Measurements from ENCODE around the gene MCM3AP. TPM values are rescaled to one million over a fixed set of nuclear protein-coding genes. Genes with fewer than 3 reads are reported as not detected.

The MCM3AP gene
- total and polyA plus RNA-seq, 7 donors, result 16.9 to 92.8 (median 48.9) TPM

GRCh38 chr21:46219591-46220239, 65.7 kb downstream of the MCM3AP start:
- Histone ChIP-seq H3K27ac (no peak overlapping the region), H3K27me3 (no peaks in the 10 kb centered on the region), H3K4me3 (no peak overlapping the region), H3K9me3 (no peaks in the 10 kb centered on the region), H3K4me1 (peaks cover 0 to 2% (median 0%) of the 10 kb centered on the region in 4 donors), H3K36me3 (peaks cover 0 to 74% (median 36%) of the 10 kb centered on the region in 4 donors)
- TF ChIP-seq POLR2A (IDR thresholded peaks at IDR 0.05) (no peak), POLR2AphosphoS5 (IDR thresholded peaks at IDR 0.05) (no peak), CTCF (IDR thresholded peaks at IDR 0.05) (no peak)
- DNase-seq, result peak; percentile 49
- intact Hi-C loops (cut with DNase I), result no loop called here
- 83 to 88% methylated on average over 13 of the region's 13 CpGs for WGBS, 2 donors

- peaks cover 0 to 81% (median 36%) of the 10 kb centered on the region in 4 donors for H3K36me3 ChIP-seq
- intact Hi-C loops (cut with DNase I), result no loop called here
- no peaks in the 10 kb centered on the region for H3K27me3 ChIP-seq
Measured at GRCh38 chr21:46218906-46219590, 66.4 kb downstream of the MCM3AP start.

GRCh38 chr21:46217511-46218196, 67.8 kb downstream of the MCM3AP start:
- 90 to 93% methylated on average over 22 of the region's 22 CpGs for WGBS, 2 donors
- DNase-seq, result peak; percentile 63
- Histone ChIP-seq H3K27me3 (no peaks in the 10 kb centered on the region), H3K36me3 (peaks cover 5 to 89% (median 37%) of the 10 kb centered on the region in 4 donors), H3K4me3 (no peak overlapping the region), H3K27ac (no peak overlapping the region), H3K4me1 (no peaks in the 10 kb centered on the region), H3K9me3 (no peaks in the 10 kb centered on the region)
- intact Hi-C loops (cut with DNase I), result no loop called here
- TF ChIP-seq POLR2AphosphoS5 (IDR thresholded peaks at IDR 0.05) (no peak), CTCF (IDR thresholded peaks at IDR 0.05) (no peak), EP300 (IDR thresholded peaks at IDR 0.05) (no peak), POLR2A (IDR thresholded peaks at IDR 0.05) (no peak)

More at GRCh38 chr21:46218906-46219590, 66.4 kb downstream of the MCM3AP start:
- peak; percentile 53 for DNase-seq
- Histone ChIP-seq H3K9me3 (no peaks in the 10 kb centered on the region), H3K27ac (no peak overlapping the region), H3K4me3 (no peak overlapping the region), H3K4me1 (no peaks in the 10 kb centered on the region)
- TF ChIP-seq CTCF (IDR thresholded peaks at IDR 0.05) (no peak), EP300 (IDR thresholded peaks at IDR 0.05) (no peak), POLR2A (IDR thresholded peaks at IDR 0.05) (no peak), POLR2AphosphoS5 (IDR thresholded peaks at IDR 0.05) (no peak)
- WGBS, 2 donors, result 89 to 91% methylated on average over 16 of the region's 16 CpGs

GRCh38 chr21:46216132-46216747, 69.2 kb downstream of the MCM3AP start:
- Histone ChIP-seq H3K27me3 (no peaks in the 10 kb centered on the region), H3K27ac (no peak overlapping the region), H3K9me3 (no peaks in the 10 kb centered on the region), H3K36me3 (peaks cover 5 to 89% (median 32%) of the 10 kb centered on the region in 4 donors), H3K4me1 (no peaks in the 10 kb centered on the region), H3K4me3 (no peak overlapping the region)
- intact Hi-C loops (cut with DNase I), result no loop called here
- peak; percentile 56 for DNase-seq
- 93 to 97% methylated on average over 16 of the region's 16 CpGs for WGBS, 2 donors
- TF ChIP-seq POLR2AphosphoS5 (IDR thresholded peaks at IDR 0.05), result no peak
- TF ChIP-seq CTCF (IDR thresholded peaks at IDR 0.05), result no peak
- TF ChIP-seq EP300 (IDR thresholded peaks at IDR 0.05), result no peak
- no peak for TF ChIP-seq POLR2A (IDR thresholded peaks at IDR 0.05)

Measured in sigmoid colon (tissue), 7 donors.